Hepatocyte (in vitro differentiated cells): Measurements from ENCODE around the gene ARRB2.

Experiments
- EZH2 ChIP-seq: fragments of 200-600 bp; sonication (generic); IDR thresholded peaks from 2 replicates; pipeline ENCODE4 v1.6.1; 2016; ENCODE audit warnings: antibody characterized with exemption, mild to moderate bottlenecking, borderline replicate concordance
- EZH2phosphoT487 ChIP-seq: fragments of 200-600 bp; sonication (generic); IDR thresholded peaks from one replicate; pipeline ENCODE4 v1.6.1; 2018; ENCODE audit warnings: antibody characterized with exemption, mild to moderate bottlenecking, low read depth, moderate library complexity; ENCODE audit not compliant: unreplicated experiment, severe bottlenecking
- TF ChIP-seq, protein P1 (sequence below): fragments of 200-600 bp; sonication (generic); IDR thresholded peaks from 2 replicates; pipeline ENCODE4 v1.5.1; 2016; ENCODE audit warnings: antibody characterized with exemption, mild to moderate bottlenecking; ENCODE audit not compliant: poor library complexity

- TF ChIP-seq, protein P1, sequence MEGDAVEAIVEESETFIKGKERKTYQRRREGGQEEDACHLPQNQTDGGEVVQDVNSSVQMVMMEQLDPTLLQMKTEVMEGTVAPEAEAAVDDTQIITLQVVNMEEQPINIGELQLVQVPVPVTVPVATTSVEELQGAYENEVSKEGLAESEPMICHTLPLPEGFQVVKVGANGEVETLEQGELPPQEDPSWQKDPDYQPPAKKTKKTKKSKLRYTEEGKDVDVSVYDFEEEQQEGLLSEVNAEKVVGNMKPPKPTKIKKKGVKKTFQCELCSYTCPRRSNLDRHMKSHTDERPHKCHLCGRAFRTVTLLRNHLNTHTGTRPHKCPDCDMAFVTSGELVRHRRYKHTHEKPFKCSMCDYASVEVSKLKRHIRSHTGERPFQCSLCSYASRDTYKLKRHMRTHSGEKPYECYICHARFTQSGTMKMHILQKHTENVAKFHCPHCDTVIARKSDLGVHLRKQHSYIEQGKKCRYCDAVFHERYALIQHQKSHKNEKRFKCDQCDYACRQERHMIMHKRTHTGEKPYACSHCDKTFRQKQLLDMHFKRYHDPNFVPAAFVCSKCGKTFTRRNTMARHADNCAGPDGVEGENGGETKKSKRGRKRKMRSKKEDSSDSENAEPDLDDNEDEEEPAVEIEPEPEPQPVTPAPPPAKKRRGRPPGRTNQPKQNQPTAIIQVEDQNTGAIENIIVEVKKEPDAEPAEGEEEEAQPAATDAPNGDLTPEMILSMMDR, result no peak
- TF ChIP-seq EZH2, result no peak
- no peak for TF ChIP-seq EZH2phosphoT487
These were observed 22.7 kb downstream of the ARRB2 start for GRCh38 chr17:4733073-4733531.
